GM23338 (cell line): ENCODE measurements around the gene ZNF74.

Experiments used
- CREB1 ChIP-seq: fragments of 250-450 bp; sonication (Bioruptor Pico); IDR thresholded peaks from 2 replicates; pipeline ENCODE4 v1.5.0; 2020; ENCODE audit warnings: low read depth, mild to moderate bottlenecking, moderate library complexity
- EZH2 ChIP-seq: fragments of 200-600 bp; sonication (generic); IDR thresholded peaks from one replicate; pipeline ENCODE4 v1.8.0; 2017; ENCODE audit warnings: antibody characterized with exemption, mild to moderate bottlenecking, low read depth; ENCODE audit not compliant: unreplicated experiment
- EZH2phosphoT487 ChIP-seq: fragments of 200-600 bp; sonication (generic); IDR thresholded peaks from one replicate; pipeline ENCODE4 v1.8.1; 2018; ENCODE audit warnings: antibody characterized with exemption; ENCODE audit not compliant: unreplicated experiment
- POLR2AphosphoS5 ChIP-seq: IDR thresholded peaks from 2 replicates; pipeline ENCODE4 v1.6.1; 2016; ENCODE audit warnings: antibody characterized with exemption, low read depth
- ZNF331 ChIP-seq: fragments of 250-450 bp; sonication (Bioruptor Pico); IDR thresholded peaks from 2 replicates; pipeline ENCODE4 v1.5.0; 2020; ENCODE audit warnings: low read depth, mild to moderate bottlenecking, moderate library complexity
- TF ChIP-seq, protein P1 (sequence below), 2 experiments: fragments of 200-600 bp in 1 of 2; sonication (generic) in 1 of 2; conservative IDR thresholded peaks; 2 replicates each; pipeline versions ENCODE4 v1.5.1 to v1.6.1; 2016 to 2017; ENCODE audit warnings: antibody characterized with exemption in 2 of 2, low read depth in 2 of 2, mild to moderate bottlenecking in 2 of 2, moderate library complexity in 1 of 2
- TF ChIP-seq, protein P2 (sequence below): fragments of 250-450 bp; sonication (Bioruptor Pico); IDR thresholded peaks from 2 replicates; pipeline ENCODE4 v1.5.0; 2020; ENCODE audit warnings: mild to moderate bottlenecking, moderate library complexity

DNA sequence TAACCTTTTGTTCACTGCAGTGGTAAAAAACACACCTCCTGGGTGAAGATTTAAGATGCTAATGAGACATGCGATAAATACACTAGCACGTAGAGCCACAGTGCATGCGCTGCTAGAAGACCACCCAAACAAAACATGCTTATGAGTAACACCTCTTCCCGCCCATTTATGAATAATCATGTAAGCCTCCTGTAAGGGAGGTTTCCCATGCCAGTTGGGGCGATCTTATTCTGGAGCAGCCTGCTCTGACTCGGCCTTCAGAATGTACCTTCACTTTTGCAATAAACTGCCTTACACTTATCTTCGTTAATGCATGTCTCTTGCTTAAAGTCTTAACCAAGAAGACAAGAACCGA is 61.7 kb downstream of the ZNF74 start:
- TF ChIP-seq EZH2, result no peak
- TF ChIP-seq, protein P1, sequence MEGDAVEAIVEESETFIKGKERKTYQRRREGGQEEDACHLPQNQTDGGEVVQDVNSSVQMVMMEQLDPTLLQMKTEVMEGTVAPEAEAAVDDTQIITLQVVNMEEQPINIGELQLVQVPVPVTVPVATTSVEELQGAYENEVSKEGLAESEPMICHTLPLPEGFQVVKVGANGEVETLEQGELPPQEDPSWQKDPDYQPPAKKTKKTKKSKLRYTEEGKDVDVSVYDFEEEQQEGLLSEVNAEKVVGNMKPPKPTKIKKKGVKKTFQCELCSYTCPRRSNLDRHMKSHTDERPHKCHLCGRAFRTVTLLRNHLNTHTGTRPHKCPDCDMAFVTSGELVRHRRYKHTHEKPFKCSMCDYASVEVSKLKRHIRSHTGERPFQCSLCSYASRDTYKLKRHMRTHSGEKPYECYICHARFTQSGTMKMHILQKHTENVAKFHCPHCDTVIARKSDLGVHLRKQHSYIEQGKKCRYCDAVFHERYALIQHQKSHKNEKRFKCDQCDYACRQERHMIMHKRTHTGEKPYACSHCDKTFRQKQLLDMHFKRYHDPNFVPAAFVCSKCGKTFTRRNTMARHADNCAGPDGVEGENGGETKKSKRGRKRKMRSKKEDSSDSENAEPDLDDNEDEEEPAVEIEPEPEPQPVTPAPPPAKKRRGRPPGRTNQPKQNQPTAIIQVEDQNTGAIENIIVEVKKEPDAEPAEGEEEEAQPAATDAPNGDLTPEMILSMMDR (conservative IDR thresholded peaks at IDR 0.05; ENCODE audit: low read depth in 2 of 2), result no peak
- TF ChIP-seq, protein P2, sequence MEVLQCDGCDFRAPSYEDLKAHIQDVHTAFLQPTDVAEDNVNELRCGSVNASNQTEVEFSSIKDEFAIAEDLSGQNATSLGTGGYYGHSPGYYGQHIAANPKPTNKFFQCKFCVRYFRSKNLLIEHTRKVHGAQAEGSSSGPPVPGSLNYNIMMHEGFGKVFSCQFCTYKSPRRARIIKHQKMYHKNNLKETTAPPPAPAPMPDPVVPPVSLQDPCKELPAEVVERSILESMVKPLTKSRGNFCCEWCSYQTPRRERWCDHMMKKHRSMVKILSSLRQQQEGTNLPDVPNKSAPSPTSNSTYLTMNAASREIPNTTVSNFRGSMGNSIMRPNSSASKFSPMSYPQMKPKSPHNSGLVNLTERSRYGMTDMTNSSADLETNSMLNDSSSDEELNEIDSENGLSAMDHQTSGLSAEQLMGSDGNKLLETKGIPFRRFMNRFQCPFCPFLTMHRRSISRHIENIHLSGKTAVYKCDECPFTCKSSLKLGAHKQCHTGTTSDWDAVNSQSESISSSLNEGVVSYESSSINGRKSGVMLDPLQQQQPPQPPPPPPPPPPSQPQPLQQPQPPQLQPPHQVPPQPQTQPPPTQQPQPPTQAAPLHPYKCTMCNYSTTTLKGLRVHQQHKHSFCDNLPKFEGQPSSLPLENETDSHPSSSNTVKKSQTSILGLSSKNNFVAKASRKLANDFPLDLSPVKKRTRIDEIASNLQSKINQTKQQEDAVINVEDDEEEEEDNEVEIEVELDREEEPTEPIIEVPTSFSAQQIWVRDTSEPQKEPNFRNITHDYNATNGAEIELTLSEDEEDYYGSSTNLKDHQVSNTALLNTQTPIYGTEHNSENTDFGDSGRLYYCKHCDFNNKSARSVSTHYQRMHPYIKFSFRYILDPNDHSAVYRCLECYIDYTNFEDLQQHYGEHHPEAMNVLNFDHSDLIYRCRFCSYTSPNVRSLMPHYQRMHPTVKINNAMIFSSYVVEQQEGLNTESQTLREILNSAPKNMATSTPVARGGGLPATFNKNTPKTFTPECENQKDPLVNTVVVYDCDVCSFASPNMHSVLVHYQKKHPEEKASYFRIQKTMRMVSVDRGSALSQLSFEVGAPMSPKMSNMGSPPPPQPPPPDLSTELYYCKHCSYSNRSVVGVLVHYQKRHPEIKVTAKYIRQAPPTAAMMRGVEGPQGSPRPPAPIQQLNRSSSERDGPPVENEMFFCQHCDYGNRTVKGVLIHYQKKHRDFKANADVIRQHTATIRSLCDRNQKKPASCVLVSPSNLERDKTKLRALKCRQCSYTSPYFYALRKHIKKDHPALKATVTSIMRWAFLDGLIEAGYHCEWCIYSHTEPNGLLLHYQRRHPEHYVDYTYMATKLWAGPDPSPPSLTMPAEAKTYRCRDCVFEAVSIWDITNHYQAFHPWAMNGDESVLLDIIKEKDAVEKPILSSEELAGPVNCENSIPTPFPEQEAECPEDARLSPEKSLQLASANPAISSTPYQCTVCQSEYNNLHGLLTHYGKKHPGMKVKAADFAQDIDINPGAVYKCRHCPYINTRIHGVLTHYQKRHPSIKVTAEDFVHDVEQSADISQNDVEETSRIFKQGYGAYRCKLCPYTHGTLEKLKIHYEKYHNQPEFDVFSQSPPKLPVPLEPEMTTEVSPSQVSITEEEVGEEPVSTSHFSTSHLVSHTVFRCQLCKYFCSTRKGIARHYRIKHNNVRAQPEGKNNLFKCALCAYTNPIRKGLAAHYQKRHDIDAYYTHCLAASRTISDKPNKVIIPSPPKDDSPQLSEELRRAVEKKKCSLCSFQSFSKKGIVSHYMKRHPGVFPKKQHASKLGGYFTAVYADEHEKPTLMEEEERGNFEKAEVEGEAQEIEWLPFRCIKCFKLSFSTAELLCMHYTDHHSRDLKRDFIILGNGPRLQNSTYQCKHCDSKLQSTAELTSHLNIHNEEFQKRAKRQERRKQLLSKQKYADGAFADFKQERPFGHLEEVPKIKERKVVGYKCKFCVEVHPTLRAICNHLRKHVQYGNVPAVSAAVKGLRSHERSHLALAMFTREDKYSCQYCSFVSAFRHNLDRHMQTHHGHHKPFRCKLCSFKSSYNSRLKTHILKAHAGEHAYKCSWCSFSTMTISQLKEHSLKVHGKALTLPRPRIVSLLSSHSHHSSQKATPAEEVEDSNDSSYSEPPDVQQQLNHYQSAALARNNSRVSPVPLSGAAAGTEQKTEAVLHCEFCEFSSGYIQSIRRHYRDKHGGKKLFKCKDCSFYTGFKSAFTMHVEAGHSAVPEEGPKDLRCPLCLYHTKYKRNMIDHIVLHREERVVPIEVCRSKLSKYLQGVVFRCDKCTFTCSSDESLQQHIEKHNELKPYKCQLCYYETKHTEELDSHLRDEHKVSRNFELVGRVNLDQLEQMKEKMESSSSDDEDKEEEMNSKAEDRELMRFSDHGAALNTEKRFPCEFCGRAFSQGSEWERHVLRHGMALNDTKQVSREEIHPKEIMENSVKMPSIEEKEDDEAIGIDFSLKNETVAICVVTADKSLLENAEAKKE, result no peak
- no peak for TF ChIP-seq EZH2phosphoT487
- TF ChIP-seq ZNF331, result no peak
- no peak for TF ChIP-seq POLR2AphosphoS5
- no peak for TF ChIP-seq CREB1 (CRISPR knock-in tag)
